Hematopoietic multipotent progenitor cell treated with erythropoietin and hydrocortisone succinate and interleukin-3 and kit ligand, for 15 days (in vitro differentiated cells): Measurements from ENCODE around the gene NUDT9.
A peak's percentile ranks its signal among the peaks of the same experiment; 100 is the strongest.
"Not testable (repeated sequence)": the region's sequence is repeated elsewhere in the genome, so short reads cannot be mapped to it uniquely, and the experiment has no call there.

Source experiments
- DNase-seq: peaks from one replicate; pipeline ENCODE4 v3.0.0-alpha.2; 2015; ENCODE audit warnings: low spot score

The NUDT9 gene

GRCh38 chr4:87409420-87409939 is 12.9 kb upstream of the NUDT9 start:
- no peak for DNase-seq

GRCh38 chr4:87410157-87410556 is 12.2 kb upstream of the NUDT9 start:
- DNase-seq: no peak

GRCh38 chr4:87410679-87411078 is 11.7 kb upstream of the NUDT9 start:
- DNase-seq: no peak

- DNase-seq: no peak
Measured at GRCh38 chr4:87414816-87415215, 7.6 kb upstream of the NUDT9 start.

GRCh38 chr4:87416965-87417364 is 5.4 kb upstream of the NUDT9 start:
- DNase-seq: no peak

GRCh38 chr4:87418410-87418809 is 4.0 kb upstream of the NUDT9 start:
- not testable (repeated sequence) for DNase-seq

GRCh38 chr4:87419578-87420249 is 2.7 kb upstream of the NUDT9 start:
- DNase-seq: no peak

- no peak for DNase-seq
Measured at GRCh38 chr4:87420276-87420830, 2.0 kb upstream of the NUDT9 start.

GRCh38 chr4:87423317-87424098 is 1.1 kb downstream of the NUDT9 start:
- DNase-seq: peak; percentile 29

GRCh38 chr4:87424099-87424543 is 1.7 kb downstream of the NUDT9 start:
- DNase-seq: not testable (repeated sequence)

GRCh38 chr4:87425711-87426110 is 3.3 kb downstream of the NUDT9 start:
- DNase-seq: no peak

GRCh38 chr4:87426865-87427517 is 4.6 kb downstream of the NUDT9 start:
- DNase-seq: no peak

- no peak for DNase-seq
Measured at GRCh38 chr4:87427518-87427868, 5.1 kb downstream of the NUDT9 start.

- no peak for DNase-seq
Measured at GRCh38 chr4:87428979-87429378, 6.6 kb downstream of the NUDT9 start.

- no peak for DNase-seq
Measured at GRCh38 chr4:87430038-87430437, 7.7 kb downstream of the NUDT9 start.

- DNase-seq: no peak
Measured at GRCh38 chr4:87433342-87433741, 11.0 kb downstream of the NUDT9 start.

GRCh38 chr4:87442889-87443288 is 20.5 kb downstream of the NUDT9 start:
- DNase-seq: no peak

GRCh38 chr4:87444741-87445140 is 22.4 kb downstream of the NUDT9 start:
- DNase-seq: no peak

GRCh38 chr4:87445964-87446363 is 23.6 kb downstream of the NUDT9 start:
- no peak for DNase-seq

GRCh38 chr4:87446375-87446774 is 24.0 kb downstream of the NUDT9 start:
- DNase-seq: not testable (repeated sequence)

GRCh38 chr4:87451537-87451936 is 29.2 kb downstream of the NUDT9 start:
- no peak for DNase-seq

- DNase-seq: no peak
Measured at GRCh38 chr4:87458913-87459312, 36.5 kb downstream of the NUDT9 start.

- no peak for DNase-seq
Measured at GRCh38 chr4:87461281-87461700, 38.9 kb downstream of the NUDT9 start.
